HEK293 (cell line): ENCODE data around the gene SUSD2.

Experiments
- CTCF ChIA-PET: fragments of 350-600 bp; formaldehyde crosslinking; extraction: SDS; loops from one replicate; lab custom pipeline; 2021; ENCODE audit warnings: antibody characterized with exemption; lab: Yijun Ruan, JAX
- POLR2A ChIA-PET: fragments of 300-600 bp; formaldehyde crosslinking; extraction: SDS; loops from one replicate; lab custom pipeline; 2020; ENCODE audit warnings: antibody characterized with exemption, inconsistent platforms; lab: Yijun Ruan, JAX
- H3K27ac ChIP-seq: fragments of 200-500 bp; sonication (Bioruptor generic); 2 replicates; pipeline ENCODE4 v1.5.1; 2014; ENCODE audit warnings: low read depth, low read length, control low read depth, inconsistent platforms; ENCODE audit errors: extremely low read depth
- H3K36me3 ChIP-seq, 2 experiments: fragments of 200-500 bp in 1 of 2; sonication (Bioruptor generic) in 1 of 2; 1 replicate in 1 of 2; 2 replicates in 1 of 2; pipeline ENCODE4 v1.5.1; 2014 to 2017; ENCODE audit warnings: inconsistent platforms in 2 of 2, low read length in 2 of 2; ENCODE audit not compliant: control insufficient read depth in 2 of 2, insufficient read depth in 1 of 2
- H3K4me1 ChIP-seq: fragments of 200-500 bp; sonication (Bioruptor generic); 2 replicates; pipeline ENCODE4 v1.5.1; 2014; ENCODE audit warnings: mild to moderate bottlenecking, low read length, inconsistent platforms; ENCODE audit not compliant: control insufficient read depth, insufficient read depth
- H3K4me3 ChIP-seq: 2 replicates; pipeline ENCODE4 v1.5.1; 2011; ENCODE audit warnings: low read depth, mild to moderate bottlenecking, control low read depth, low read length, moderate library complexity
- H3K9me3 ChIP-seq: fragments of 200-500 bp; sonication (Bioruptor generic); 2 replicates; pipeline ENCODE4 v1.5.1; 2014; ENCODE audit warnings: low read depth, low read length, inconsistent platforms; ENCODE audit not compliant: control insufficient read depth, insufficient read depth
- EGR2 ChIP-seq: fragments of 450-650 bp; formaldehyde crosslinking; IDR thresholded peaks from 2 replicates; pipeline ENCODE4 v1.5.1; 2016; ENCODE audit warnings: low read depth, missing biosample characterization, missing genetic modification characterization
- ELK4 ChIP-seq: IDR thresholded peaks from 2 replicates; pipeline ENCODE4 v1.6.1; 2011; ENCODE audit warnings: mild to moderate bottlenecking, low read depth, low read length, borderline replicate concordance
- FEZF1 ChIP-seq: fragments of 450-650 bp; formaldehyde crosslinking; IDR thresholded peaks from 2 replicates; pipeline ENCODE4 v1.5.1; 2016; ENCODE audit warnings: missing biosample characterization, missing genetic modification characterization
- HOXC10 ChIP-seq: sonication (generic); formaldehyde crosslinking; IDR thresholded peaks from 2 replicates; pipeline ENCODE4 v1.8.1; 2023; ENCODE audit warnings: mild to moderate bottlenecking, missing genetic modification reagents
- IKZF3 ChIP-seq: fragments of 450-650 bp; IDR thresholded peaks from 2 replicates; pipeline ENCODE4 v1.5.0; 2018; ENCODE audit warnings: missing biosample characterization, mild to moderate bottlenecking, missing genetic modification characterization, moderate library complexity
- INSM2 ChIP-seq: fragments of 450-650 bp; formaldehyde crosslinking; IDR thresholded peaks from 2 replicates; pipeline ENCODE4 v1.5.1; 2016; ENCODE audit warnings: missing biosample characterization, missing genetic modification characterization
- KLF8 ChIP-seq: fragments of 450-650 bp; formaldehyde crosslinking; IDR thresholded peaks from 2 replicates; pipeline ENCODE4 v1.5.1; 2016; ENCODE audit warnings: missing biosample characterization, missing genetic modification characterization
- KLF9 ChIP-seq: fragments of 450-650 bp; formaldehyde crosslinking; IDR thresholded peaks from 2 replicates; pipeline ENCODE4 v1.5.1; 2016; ENCODE audit warnings: missing biosample characterization, missing genetic modification characterization, low read depth
- MYNN ChIP-seq: fragments of 450-650 bp; formaldehyde crosslinking; IDR thresholded peaks from 2 replicates; pipeline ENCODE4 v1.5.1; 2016; ENCODE audit warnings: missing biosample characterization, missing genetic modification characterization, borderline replicate concordance
- SCRT1 ChIP-seq: fragments of 450-650 bp; formaldehyde crosslinking; IDR thresholded peaks from 2 replicates; pipeline ENCODE4 v1.5.1; 2016; ENCODE audit warnings: missing biosample characterization, missing genetic modification characterization, borderline replicate concordance
- SCRT2 ChIP-seq: fragments of 450-650 bp; formaldehyde crosslinking; IDR thresholded peaks from 2 replicates; pipeline ENCODE4 v1.5.1; 2016; ENCODE audit warnings: missing biosample characterization, missing genetic modification characterization
- ZBTB1 ChIP-seq: fragments of 450-650 bp; formaldehyde crosslinking; IDR thresholded peaks from 2 replicates; pipeline ENCODE4 v1.5.1; 2016; ENCODE audit warnings: missing biosample characterization, missing genetic modification characterization
- ZBTB6 ChIP-seq: fragments of 450-650 bp; formaldehyde crosslinking; IDR thresholded peaks from 2 replicates; pipeline ENCODE4 v1.5.1; 2017; ENCODE audit warnings: missing biosample characterization, missing genetic modification characterization
- ZFHX2 ChIP-seq: fragments of 450-650 bp; formaldehyde crosslinking; conservative IDR thresholded peaks from 2 replicates; pipeline ENCODE4 v1.5.1; 2016; ENCODE audit warnings: missing biosample characterization, missing genetic modification characterization
- ZIC2 ChIP-seq: fragments of 450-650 bp; formaldehyde crosslinking; IDR thresholded peaks from 2 replicates; pipeline ENCODE4 v1.5.1; 2016; ENCODE audit warnings: missing biosample characterization, missing genetic modification characterization
- ZNF114 ChIP-seq: fragments of 450-650 bp; formaldehyde crosslinking; IDR thresholded peaks from 2 replicates; pipeline ENCODE4 v1.5.0; 2017; ENCODE audit warnings: missing biosample characterization, missing genetic modification characterization
- ZNF121 ChIP-seq: fragments of 450-650 bp; formaldehyde crosslinking; IDR thresholded peaks from 2 replicates; pipeline ENCODE4 v1.5.1; 2016; ENCODE audit warnings: missing biosample characterization, missing genetic modification characterization
- ZNF16 ChIP-seq: fragments of 450-650 bp; formaldehyde crosslinking; IDR thresholded peaks from 2 replicates; pipeline ENCODE4 v1.5.1; 2016; ENCODE audit warnings: low read depth, missing biosample characterization, missing genetic modification characterization
- ZNF23 ChIP-seq: fragments of 450-650 bp; formaldehyde crosslinking; IDR thresholded peaks from 2 replicates; pipeline ENCODE4 v1.5.1; 2016; ENCODE audit warnings: missing biosample characterization, missing genetic modification characterization, borderline replicate concordance
- ZNF292 ChIP-seq: fragments of 450-650 bp; formaldehyde crosslinking; IDR thresholded peaks from 2 replicates; pipeline ENCODE4 v1.5.1; 2016; ENCODE audit warnings: low read depth, missing biosample characterization, missing genetic modification characterization, borderline replicate concordance
- ZNF335 ChIP-seq: fragments of 450-650 bp; formaldehyde crosslinking; conservative IDR thresholded peaks from 2 replicates; pipeline ENCODE4 v1.5.1; 2016; ENCODE audit warnings: missing biosample characterization, missing genetic modification characterization
- ZNF398 ChIP-seq: fragments of 450-650 bp; formaldehyde crosslinking; IDR thresholded peaks from 2 replicates; pipeline ENCODE4 v1.5.1; 2017; ENCODE audit warnings: missing biosample characterization, missing genetic modification characterization
- ZNF561 ChIP-seq: fragments of 450-650 bp; IDR thresholded peaks from 2 replicates; pipeline ENCODE4 v1.5.1; 2018; ENCODE audit warnings: missing biosample characterization, missing genetic modification characterization, borderline replicate concordance
- ZNF580 ChIP-seq: fragments of 450-650 bp; formaldehyde crosslinking; IDR thresholded peaks from 2 replicates; pipeline ENCODE4 v1.5.1; 2016; ENCODE audit warnings: missing biosample characterization, missing genetic modification characterization
- ZNF610 ChIP-seq: fragments of 450-650 bp; formaldehyde crosslinking; IDR thresholded peaks from 2 replicates; pipeline ENCODE4 v1.5.1; 2016; ENCODE audit warnings: missing biosample characterization, missing genetic modification characterization, borderline replicate concordance
- ZNF658 ChIP-seq: fragments of 450-650 bp; formaldehyde crosslinking; IDR thresholded peaks from 2 replicates; pipeline ENCODE4; 2016; ENCODE audit warnings: missing biosample characterization, missing genetic modification characterization
- ZNF791 ChIP-seq: fragments of 450-650 bp; formaldehyde crosslinking; IDR thresholded peaks from 2 replicates; pipeline ENCODE4 v1.5.1; 2016; ENCODE audit warnings: missing biosample characterization, missing genetic modification characterization

SUSD2 gene

GRCh38 chr22:24225951-24226350 lies 44.7 kb downstream of the SUSD2 start:
- H3K4me3 ChIP-seq: no peak overlapping the region
- no peaks in the 10 kb centered on the region for H3K9me3 ChIP-seq
- CTCF ChIA-PET: interaction anchor here (1.2 kb wide), 1 partner anchor 17 kb away, joined by 3 read pairs; no protein-coding TSS in a partner anchor
- TF ChIP-seq ELK4 (no peak), ZNF658 (tag by site-specific recombination) (no peak), MYNN (no peak), SCRT1 (no peak), FEZF1 (tag by site-specific recombination) (no peak), ZIC2 (tag by site-specific recombination) (no peak), HOXC10 (no peak), ZNF610 (tag by site-specific recombination) (no peak), INSM2 (tag by site-specific recombination) (no peak), ZNF121 (no peak)
- no peaks in the 10 kb centered on the region for H3K36me3 ChIP-seq
- H3K27ac ChIP-seq: no peak overlapping the region
- H3K4me1 ChIP-seq: no peaks in the 10 kb centered on the region
- POLR2A ChIA-PET: no interaction called here

GRCh38 chr22:24230911-24231656 lies 49.8 kb downstream of the SUSD2 start:
- no peak overlapping the region for H3K4me3 ChIP-seq
- ChIA-PET POLR2A (no interaction called here), CTCF (interaction anchor here (0.5 to 1.7 kb wide), 9 partner anchors 9 to 460 kb away, joined by 3 to 9 read pairs (median 4); partner anchors contain the start of gene GGT5)
- H3K9me3 ChIP-seq: no peaks in the 10 kb centered on the region
- H3K4me1 ChIP-seq: no peaks in the 10 kb centered on the region
- H3K36me3 ChIP-seq: no peaks in the 10 kb centered on the region
- no peak for TF ChIP-seq ZNF292 (tag by site-specific recombination)
- no peak for TF ChIP-seq KLF8 (tag by site-specific recombination)
- peak; percentile 57 for TF ChIP-seq ZFHX2 (tag by site-specific recombination)
- TF ChIP-seq ZNF335 (tag by site-specific recombination): no peak
- TF ChIP-seq KLF9 (tag by site-specific recombination): no peak
- TF ChIP-seq EGR2 (tag by site-specific recombination): peak; percentile 67
- TF ChIP-seq ZNF23 (tag by site-specific recombination): no peak
- TF ChIP-seq, all 188 proteins: peak for 2
- no peak overlapping the region for H3K27ac ChIP-seq

- H3K4me3 ChIP-seq: no peak overlapping the region
- ChIA-PET CTCF (interaction anchor here (0.7 to 1.6 kb wide), 7 partner anchors 9 to 402 kb away, joined by 3 to 6 read pairs (median 4); partner anchors contain the start of gene GGT5), POLR2A (interaction anchor here (0.5 to 0.6 kb wide), 2 partner anchors 180 to 1067 kb away, joined by 3 to 5 read pairs; no protein-coding TSS in a partner anchor)
- no peak overlapping the region for H3K27ac ChIP-seq
- no peaks in the 10 kb centered on the region for H3K36me3 ChIP-seq
- no peaks in the 10 kb centered on the region for H3K9me3 ChIP-seq
- H3K4me1 ChIP-seq: no peaks in the 10 kb centered on the region
- TF ChIP-seq ZNF580 (tag by site-specific recombination) (no peak), ZBTB6 (no peak), SCRT2 (tag by site-specific recombination) (no peak), ZNF791 (tag by site-specific recombination) (no peak), ZNF114 (no peak), ZBTB1 (tag by site-specific recombination) (no peak), ZNF561 (tag by site-specific recombination) (no peak), ZNF398 (tag by site-specific recombination) (no peak), ZIC2 (tag by site-specific recombination) (no peak), IKZF3 (no peak), ZNF16 (tag by site-specific recombination) (no peak)
These were observed 50.4 kb downstream of the SUSD2 start for GRCh38 chr22:24231706-24232105.
